ENCODE measurements around the gene KIF7.

GRCh38 chr15:89654301-89654761 is 936 bp downstream of the KIF7 start:
- TF ChIP-seq MAX (IDR thresholded peaks at IDR 0.05; ENCODE audit: low read depth) = no peak
- no peak for TF ChIP-seq NRF1 (IDR thresholded peaks at IDR 0.05; ENCODE audit: low read depth, low read length)
- TF ChIP-seq EZH2phosphoT487 (IDR thresholded peaks at IDR 0.05; ENCODE audit: borderline replicate concordance, low read depth) = no peak
- TF ChIP-seq GATA2 (CRISPR knock-in tag; IDR thresholded peaks at IDR 0.05) = no peak
- TF ChIP-seq, protein P1, sequence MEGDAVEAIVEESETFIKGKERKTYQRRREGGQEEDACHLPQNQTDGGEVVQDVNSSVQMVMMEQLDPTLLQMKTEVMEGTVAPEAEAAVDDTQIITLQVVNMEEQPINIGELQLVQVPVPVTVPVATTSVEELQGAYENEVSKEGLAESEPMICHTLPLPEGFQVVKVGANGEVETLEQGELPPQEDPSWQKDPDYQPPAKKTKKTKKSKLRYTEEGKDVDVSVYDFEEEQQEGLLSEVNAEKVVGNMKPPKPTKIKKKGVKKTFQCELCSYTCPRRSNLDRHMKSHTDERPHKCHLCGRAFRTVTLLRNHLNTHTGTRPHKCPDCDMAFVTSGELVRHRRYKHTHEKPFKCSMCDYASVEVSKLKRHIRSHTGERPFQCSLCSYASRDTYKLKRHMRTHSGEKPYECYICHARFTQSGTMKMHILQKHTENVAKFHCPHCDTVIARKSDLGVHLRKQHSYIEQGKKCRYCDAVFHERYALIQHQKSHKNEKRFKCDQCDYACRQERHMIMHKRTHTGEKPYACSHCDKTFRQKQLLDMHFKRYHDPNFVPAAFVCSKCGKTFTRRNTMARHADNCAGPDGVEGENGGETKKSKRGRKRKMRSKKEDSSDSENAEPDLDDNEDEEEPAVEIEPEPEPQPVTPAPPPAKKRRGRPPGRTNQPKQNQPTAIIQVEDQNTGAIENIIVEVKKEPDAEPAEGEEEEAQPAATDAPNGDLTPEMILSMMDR (IDR thresholded peaks at IDR 0.05) = no peak
- no peak for TF ChIP-seq RAD21 (IDR thresholded peaks at IDR 0.05; ENCODE audit: low read length)
- TF ChIP-seq POLR2AphosphoS5 (IDR thresholded peaks at IDR 0.05; ENCODE audit: low read depth, low read length) = no peak
- TF ChIP-seq FOXM1 (IDR thresholded peaks at IDR 0.05; ENCODE audit: low read depth) = no peak
- TF ChIP-seq TAF1 (IDR thresholded peaks at IDR 0.05; ENCODE audit: borderline replicate concordance, low read depth, low read length) = no peak
- no peak for TF ChIP-seq ZBTB33 (IDR thresholded peaks at IDR 0.05; ENCODE audit: borderline replicate concordance, low read depth)

Measured in SK-N-SH (cell line).